ENCODE results near the gene AKR7A2. TPM values are rescaled to one million over a fixed set of nuclear protein-coding genes. Genes with fewer than 3 reads are reported as not detected.

The AKR7A2 gene
- total RNA-seq, 1 experiment from 2014 or later = 86.6 TPM

- in situ Hi-C loops (cut with HindIII; ENCODE audit: low pct_unique_long_range_greater_than_20kb, low sequenced_read_pairs) (no loop called here), intact Hi-C loops (cut with micrococcal nuclease; ENCODE audit: unreplicated experiment) (no loop called here)
- no TSS peak for BruUV-seq (replicated peaks)
- TF ChIP-seq CTCF (IDR thresholded peaks at IDR 0.05) = no peak
- no peak for TF ChIP-seq POLR2AphosphoS5 (IDR thresholded peaks at IDR 0.05; ENCODE audit: low read depth, low read length)
- no peak for TF ChIP-seq REST (IDR thresholded peaks at IDR 0.05; ENCODE audit: insufficient read depth in 1 of 2, low read depth in 2 of 2, low read length in 1 of 2)
- TF ChIP-seq TCF7L2 (IDR thresholded peaks at IDR 0.05; ENCODE audit: low read depth, low read length) = no peak
- TF ChIP-seq SIN3A (IDR thresholded peaks at IDR 0.05; ENCODE audit: borderline replicate concordance, insufficient read depth, low read depth, low read length) = no peak
- Histone ChIP-seq H3K27ac (ENCODE audit: low read length) (no peak overlapping the region), H3K4me1 (ENCODE audit: control insufficient read depth, insufficient read depth, low read length) (peaks cover 14% of the 10 kb centered on the region; the same call in 1 of the 2 replicates), H3K27me3 (ENCODE audit: control insufficient read depth, insufficient read depth, low read length) (no peaks in the 10 kb centered on the region), H3K9me3 (ENCODE audit: control insufficient read depth, insufficient read depth, low read depth, low read length) (no peaks in the 10 kb centered on the region), H3K4me3 (ENCODE audit: low read depth in 2 of 2, low read length in 2 of 2) (no peak overlapping the region), H3K36me3 (ENCODE audit: control insufficient read depth, insufficient read depth, low read length) (peaks cover 5% of the 10 kb centered on the region)
- DNase-seq (ENCODE audit: low read depth, low spot score) (no peak), ATAC-seq (no peak)
- POLR2A ChIA-PET = no interaction called here
- CTCF ChIA-PET = no interaction called here
Measured at GRCh38 chr1:19349999-19350398, 38.1 kb upstream of the AKR7A2 start.

- CTCF ChIA-PET = no interaction called here
- Histone ChIP-seq H3K36me3 (ENCODE audit: control insufficient read depth, insufficient read depth, low read length) (no peaks in the 10 kb centered on the region), H3K4me1 (ENCODE audit: control insufficient read depth, insufficient read depth, low read length) (peaks cover 4% of the 10 kb centered on the region; the same call in 1 of the 2 replicates), H3K4me3 (ENCODE audit: low read depth in 2 of 2, low read length in 2 of 2) (no peak overlapping the region), H3K9me3 (ENCODE audit: control insufficient read depth, insufficient read depth, low read depth, low read length) (no peaks in the 10 kb centered on the region), H3K27ac (ENCODE audit: low read length) (no peak overlapping the region), H3K27me3 (ENCODE audit: control insufficient read depth, insufficient read depth, low read length) (no peaks in the 10 kb centered on the region)
- no peak for TF ChIP-seq CTCF (IDR thresholded peaks at IDR 0.05)
- POLR2A ChIA-PET = no interaction called here
- ATAC-seq (no peak), DNase-seq (ENCODE audit: low read depth, low spot score) (no peak)
- BruUV-seq (replicated peaks) = no TSS peak
- intact Hi-C loops (cut with micrococcal nuclease; ENCODE audit: unreplicated experiment) = no loop called here
- in situ Hi-C loops (cut with HindIII; ENCODE audit: low pct_unique_long_range_greater_than_20kb, low sequenced_read_pairs) = no loop called here
Measured at GRCh38 chr1:19348441-19349198, 36.7 kb upstream of the AKR7A2 start.

Data from Panc1 (cell line).